ENCODE results near the gene VAV3. TPM values are rescaled to one million over a fixed set of nuclear protein-coding genes. Genes with fewer than 3 reads are reported as not detected.

The VAV3 gene
- total and polyA plus RNA-seq, 8 donors: 7.1 to 21.4 (median 12.8) TPM

DNA sequence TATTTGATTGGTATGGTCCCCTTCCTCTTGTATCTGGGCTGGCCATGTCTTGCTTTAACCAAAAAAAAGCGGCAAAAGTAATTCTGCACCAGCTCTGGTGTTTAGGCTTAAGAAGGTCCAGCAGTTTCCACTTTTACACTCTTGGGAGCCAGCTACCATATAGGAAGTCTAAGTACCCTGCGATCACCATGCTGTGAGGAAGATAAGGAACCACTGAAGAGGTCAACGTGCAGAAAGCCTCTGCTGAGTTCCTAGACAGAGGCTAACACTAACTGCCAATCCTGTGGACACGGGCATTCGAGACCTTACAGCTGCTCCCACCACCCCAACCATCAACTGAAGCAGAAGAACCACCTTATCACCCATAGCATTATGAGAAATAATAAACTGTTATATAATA, 331.4 kb downstream of the VAV3 start:
- WGBS, 2 donors: 59 to 64% methylated on average over 5 of the region's 5 CpGs
- TF ChIP-seq, protein P1, sequence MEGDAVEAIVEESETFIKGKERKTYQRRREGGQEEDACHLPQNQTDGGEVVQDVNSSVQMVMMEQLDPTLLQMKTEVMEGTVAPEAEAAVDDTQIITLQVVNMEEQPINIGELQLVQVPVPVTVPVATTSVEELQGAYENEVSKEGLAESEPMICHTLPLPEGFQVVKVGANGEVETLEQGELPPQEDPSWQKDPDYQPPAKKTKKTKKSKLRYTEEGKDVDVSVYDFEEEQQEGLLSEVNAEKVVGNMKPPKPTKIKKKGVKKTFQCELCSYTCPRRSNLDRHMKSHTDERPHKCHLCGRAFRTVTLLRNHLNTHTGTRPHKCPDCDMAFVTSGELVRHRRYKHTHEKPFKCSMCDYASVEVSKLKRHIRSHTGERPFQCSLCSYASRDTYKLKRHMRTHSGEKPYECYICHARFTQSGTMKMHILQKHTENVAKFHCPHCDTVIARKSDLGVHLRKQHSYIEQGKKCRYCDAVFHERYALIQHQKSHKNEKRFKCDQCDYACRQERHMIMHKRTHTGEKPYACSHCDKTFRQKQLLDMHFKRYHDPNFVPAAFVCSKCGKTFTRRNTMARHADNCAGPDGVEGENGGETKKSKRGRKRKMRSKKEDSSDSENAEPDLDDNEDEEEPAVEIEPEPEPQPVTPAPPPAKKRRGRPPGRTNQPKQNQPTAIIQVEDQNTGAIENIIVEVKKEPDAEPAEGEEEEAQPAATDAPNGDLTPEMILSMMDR (IDR thresholded peaks at IDR 0.05): no peak

DNA sequence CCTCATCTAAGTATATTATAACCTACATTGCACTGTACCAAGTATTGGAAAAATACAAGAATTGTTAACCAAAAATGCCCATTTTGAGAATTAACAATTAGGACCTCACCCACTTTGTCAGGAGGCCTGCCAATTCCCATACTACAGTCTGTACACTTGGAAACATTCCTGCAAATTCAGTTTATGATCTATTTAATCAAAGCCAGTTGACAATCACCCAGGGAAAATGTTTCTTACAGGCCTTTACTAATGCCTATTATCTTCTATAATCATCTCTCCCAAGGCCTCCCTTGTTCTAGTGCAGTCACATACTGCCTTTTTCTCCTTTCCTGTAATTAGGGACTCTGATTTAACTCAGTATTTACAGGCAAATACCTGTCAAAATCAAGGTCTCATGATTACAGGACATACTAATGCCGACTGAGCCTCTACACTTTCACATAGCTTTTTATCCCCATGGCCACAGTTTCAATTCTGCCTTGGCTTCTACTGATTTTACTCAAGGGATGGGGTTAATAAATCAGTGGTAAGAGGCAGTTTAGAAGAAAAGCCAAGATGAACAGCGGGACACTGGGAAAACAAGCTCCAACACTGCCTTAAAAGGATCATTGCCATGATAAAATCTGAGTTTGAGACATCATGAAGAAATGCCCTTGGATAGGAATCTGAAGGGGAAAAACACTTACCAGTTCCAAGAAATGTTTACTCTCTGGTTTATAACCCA, 338.7 kb downstream of the VAV3 start:
- intact Hi-C loops (cut with DNase I): no loop called here
- Histone ChIP-seq H3K4me3 (no peak overlapping the region), H3K27me3 (no peaks in the 10 kb centered on the region), H3K36me3 (no peaks in the 10 kb centered on the region), H3K27ac (peak overlapping the region; percentile 0 to 54 (median 38)), H3K9me3 (peaks cover 0 to 4% (median 0%) of the 10 kb centered on the region in 4 donors), H3K4me1 (no peaks in the 10 kb centered on the region)
- TF ChIP-seq, protein P1 (IDR thresholded peaks at IDR 0.05): no peak
- ATAC-seq (peak; percentile 51 to 78 (median 67)), FAIRE-seq (no peak), DNase-seq (no peak)
- 25 to 31% methylated on average over 2 of the region's 2 CpGs for WGBS, 2 donors

More for the DNA sequence above, 331.4 kb downstream of the VAV3 start:
- Histone ChIP-seq H3K36me3 (no peaks in the 10 kb centered on the region), H3K9me3 (no peaks in the 10 kb centered on the region), H3K4me3 (no peak overlapping the region), H3K27ac (no peak overlapping the region), H3K27me3 (no peaks in the 10 kb centered on the region), H3K4me1 (no peaks in the 10 kb centered on the region)
- FAIRE-seq: no peak
- intact Hi-C loops (cut with DNase I): no loop called here
- DNase-seq: no peak
- ATAC-seq: no peak

DNA sequence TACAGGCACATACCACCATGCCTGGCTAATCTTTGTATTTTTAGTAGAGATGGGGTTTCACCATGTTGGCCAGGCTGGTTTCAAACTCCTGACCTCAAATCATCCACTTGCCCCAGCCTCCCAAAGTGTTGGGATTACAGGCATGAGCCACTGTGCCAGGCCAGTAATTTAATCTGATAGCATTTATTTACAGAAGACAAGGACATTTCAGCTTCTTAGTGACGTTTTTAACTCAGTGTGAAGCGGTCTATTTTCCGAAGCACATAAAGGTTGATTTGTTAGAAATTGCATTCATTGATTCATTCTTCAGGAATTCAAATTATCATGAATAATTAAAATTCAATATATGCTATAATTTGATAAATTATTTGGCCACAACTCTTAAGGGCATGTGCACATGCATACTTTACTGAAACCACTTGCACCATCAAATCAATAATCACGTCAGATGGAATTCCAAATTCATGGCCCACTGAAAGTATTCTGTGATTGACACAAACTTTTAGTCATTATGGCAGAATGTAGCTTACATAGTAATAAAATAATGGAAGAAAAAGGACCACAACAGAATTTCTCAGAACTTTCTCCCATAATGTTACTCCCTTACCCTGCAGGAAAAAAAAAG, 339.5 kb downstream of the VAV3 start:
- TF ChIP-seq, protein P1 (IDR thresholded peaks at IDR 0.05): no peak
- H3K9me3 ChIP-seq: peaks cover 0 to 4% (median 0%) of the 10 kb centered on the region in 4 donors

DNA sequence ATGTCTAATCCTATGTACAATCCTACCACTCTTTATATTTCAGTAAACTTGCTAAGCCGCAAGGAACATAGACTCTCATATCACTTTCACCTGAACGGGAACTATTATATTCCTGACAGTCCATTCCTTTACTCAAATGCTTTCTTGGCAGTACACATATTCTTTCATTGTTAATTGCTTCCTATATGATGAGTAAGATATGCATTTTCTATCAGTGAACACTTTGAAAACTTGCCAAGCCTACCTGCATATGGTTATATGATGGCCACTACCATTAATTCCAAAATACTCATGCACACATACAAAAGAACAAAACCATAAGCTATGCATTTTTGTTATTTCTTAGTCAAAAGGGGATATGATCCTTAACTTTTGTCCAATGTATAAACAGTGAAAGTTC, 341.5 kb downstream of the VAV3 start:
- FAIRE-seq (no peak), DNase-seq (no peak), ATAC-seq (no peak)
- WGBS, 2 donors: 74 to 86% methylated on average over 2 of the region's 2 CpGs
- intact Hi-C loops (cut with DNase I): no loop called here
- Histone ChIP-seq H3K4me3 (no peak overlapping the region), H3K4me1 (no peaks in the 10 kb centered on the region), H3K27ac (no peak overlapping the region), H3K27me3 (no peaks in the 10 kb centered on the region), H3K36me3 (no peaks in the 10 kb centered on the region), H3K9me3 (peaks cover 0 to 4% (median 0%) of the 10 kb centered on the region in 4 donors)
- TF ChIP-seq, protein P1 (IDR thresholded peaks at IDR 0.05): no peak

More for the DNA sequence above, 339.5 kb downstream of the VAV3 start:
- intact Hi-C loops (cut with DNase I): no loop called here
- Histone ChIP-seq H3K27me3 (no peaks in the 10 kb centered on the region), H3K4me3 (no peak overlapping the region), H3K27ac (peak overlapping the region in 1 of 4 donors; percentile 44), H3K36me3 (no peaks in the 10 kb centered on the region), H3K4me1 (no peaks in the 10 kb centered on the region)
- ATAC-seq: peak; percentile 40 to 78 (median 68)
- 30 to 32% methylated on average over 4 of the region's 4 CpGs for WGBS, 2 donors
- FAIRE-seq: no peak
- DNase-seq: peak in 1 of 6 donors; percentile 15

DNA sequence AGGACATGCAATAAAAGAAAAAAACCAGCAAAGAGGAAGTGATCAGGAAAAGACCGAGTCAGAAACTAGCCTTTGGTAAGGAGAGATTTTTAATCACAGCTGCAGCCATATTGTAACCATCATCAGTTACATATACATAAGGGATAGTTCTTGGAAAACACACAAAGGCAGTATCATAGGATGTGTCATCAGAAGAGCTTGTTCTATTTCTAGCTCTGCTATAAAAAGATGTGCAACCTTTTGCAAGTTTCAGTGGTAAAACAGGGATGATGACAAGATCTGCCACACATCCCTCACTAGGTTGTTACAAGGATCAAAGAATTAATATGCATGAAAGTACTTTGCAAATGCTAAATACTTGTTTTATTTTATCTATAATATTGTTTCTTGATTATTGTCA, 342.0 kb downstream of the VAV3 start:
- Histone ChIP-seq H3K4me3 (no peak overlapping the region), H3K36me3 (no peaks in the 10 kb centered on the region), H3K4me1 (no peaks in the 10 kb centered on the region), H3K9me3 (peaks cover 0 to 4% (median 0%) of the 10 kb centered on the region in 4 donors), H3K27me3 (no peaks in the 10 kb centered on the region), H3K27ac (no peak overlapping the region)
- TF ChIP-seq, protein P1 (IDR thresholded peaks at IDR 0.05): no peak
- FAIRE-seq: no peak
- ATAC-seq: no peak
- intact Hi-C loops (cut with DNase I): no loop called here
- no peak for DNase-seq
- 48 to 67% methylated on average over 1 of the region's 1 CpG for WGBS, 2 donors

Measured in pancreas (tissue), 10 donors.